GM12878 (cell line): ENCODE measurements around the gene BRDT. TPM values are rescaled to one million over a fixed set of nuclear protein-coding genes. Genes with fewer than 3 reads are reported as not detected.

Experiments used
- ATAC-seq: fragments of 200-7000 bp; cut with Tn5 transposase; 3 replicates; pipeline ENCODE4 v1.9.1; 2020; ENCODE audit warnings: mild to moderate bottlenecking, moderate library complexity
- BruUV-seq: library from RNA; stranded (reverse); fragments of 400-500 nt; replicated peaks from 2 replicates; lab custom pipeline; 2021; lab: Mats Ljungman, UMichigan
- CTCF ChIA-PET: fragments of 300-600 bp; sonication (Branson Sonifier 250); formaldehyde crosslinking; extraction: SDS; loops from one replicate; lab custom pipeline; 2021; ENCODE audit warnings: inconsistent platforms; lab: Yijun Ruan, JAX
- POLR2A ChIA-PET: fragments of 350-600 bp; formaldehyde crosslinking; extraction: SDS; loops from one replicate; lab custom pipeline; 2021; ENCODE audit warnings: inconsistent platforms; lab: Charles Lee
- RAD21 ChIA-PET: fragments of 300-600 bp; sonication (Branson Sonifier 250); formaldehyde crosslinking; loops from one replicate; lab custom pipeline; 2023; ENCODE audit warnings: antibody characterized with exemption; ENCODE audit not compliant: unreplicated experiment; lab: Charles Lee
- SMC1A ChIA-PET: fragments of 300-600 bp; sonication (Branson Sonifier 250); formaldehyde crosslinking; loops from one replicate; lab custom pipeline; 2023; ENCODE audit not compliant: unreplicated experiment, uncharacterized antibody; lab: Charles Lee
- DNase-seq: peaks from one replicate; pipeline ENCODE4 v3.0.0-alpha.2; 2011; ENCODE audit warnings: low read depth, low spot score
- FAIRE-seq: peaks from 3 replicates; lab custom pipeline; 2011; peaks lifted over from hg19 to GRCh38; lab: Jason Lieb, UNC
- H2AFZ ChIP-seq: 2 replicates; pipeline ENCODE4 v1.6.0; 2011; ENCODE audit warnings: low read depth, low read length, control low read depth; ENCODE audit not compliant: control insufficient read depth
- H3K27ac ChIP-seq: 2 replicates; pipeline ENCODE4 v1.5.1; 2011; ENCODE audit warnings: control low read depth; ENCODE audit not compliant: control insufficient read depth, insufficient read depth
- H3K27me3 ChIP-seq, 2 experiments: replicated peaks in 1 of 2; 2 replicates each; pipeline versions ENCODE4 v1.6.0 to v1.6.1; 2011; ENCODE audit warnings: low read length in 1 of 2; ENCODE audit not compliant: control insufficient read depth in 2 of 2, insufficient read depth in 2 of 2
- H3K36me3 ChIP-seq, 2 experiments: 2 replicates each; pipeline ENCODE4 v1.5.1; 2011; ENCODE audit warnings: low read length in 1 of 2; ENCODE audit not compliant: control insufficient read depth in 2 of 2, insufficient read depth in 2 of 2
- H3K4me1 ChIP-seq: 2 replicates; pipeline ENCODE4 v1.6.1; 2011; ENCODE audit warnings: mild to moderate bottlenecking, low read length, moderate library complexity, mixed read lengths; ENCODE audit not compliant: control insufficient read depth, insufficient read depth
- H3K4me2 ChIP-seq: 2 replicates; pipeline ENCODE4 v1.6.0; 2011; ENCODE audit warnings: control low read depth; ENCODE audit not compliant: control insufficient read depth, insufficient read depth
- H3K4me3 ChIP-seq: fragments of 200-600 bp; sonication (generic); 2 replicates; pipeline ENCODE4 v1.5.1; 2016
- H3K79me2 ChIP-seq: 2 replicates; pipeline ENCODE4 v1.6.0; 2011; ENCODE audit warnings: low read length; ENCODE audit not compliant: control insufficient read depth, insufficient read depth
- H3K9ac ChIP-seq: 2 replicates; pipeline ENCODE4 v1.8.0; 2011; ENCODE audit warnings: low read length, control low read depth, mixed read lengths; ENCODE audit not compliant: control insufficient read depth, insufficient read depth
- H3K9me3 ChIP-seq: replicated peaks from 3 replicates; pipeline ENCODE4 v1.5.1; 2011; ENCODE audit warnings: mild to moderate bottlenecking, low read length; ENCODE audit not compliant: control insufficient read depth, insufficient read depth
- H4K20me1 ChIP-seq: 2 replicates; pipeline ENCODE4 v1.6.0; 2011; ENCODE audit not compliant: control insufficient read depth, insufficient read depth
- BHLHE40 ChIP-seq, 2 experiments: fragments of 450-650 bp in 1 of 2; IDR thresholded peaks; 2 replicates each; pipeline ENCODE4 v1.6.1; 2011 to 2017; ENCODE audit warnings: low read depth in 2 of 2, borderline replicate concordance in 1 of 2, improper control_type of control experiment in 1 of 2, low read length in 1 of 2, mild to moderate bottlenecking in 1 of 2
- CHD2 ChIP-seq: IDR thresholded peaks from 2 replicates; pipeline ENCODE4 v1.6.1; 2011; ENCODE audit warnings: low read depth, low read length, improper control_type of control experiment, borderline replicate concordance
- CUX1 ChIP-seq: IDR thresholded peaks from 2 replicates; pipeline ENCODE4 v1.6.1; 2012; ENCODE audit warnings: improper control_type of control experiment, low read depth, low read length; ENCODE audit not compliant: insufficient replicate concordance
- NFIC ChIP-seq: IDR thresholded peaks from 2 replicates; pipeline ENCODE4 v1.6.1; 2012; ENCODE audit warnings: low read depth, mild to moderate bottlenecking, inconsistent platforms, low read length, moderate library complexity
- SIN3A ChIP-seq: IDR thresholded peaks from 2 replicates; pipeline ENCODE4 v1.6.1; 2012; ENCODE audit warnings: low read depth, low read length, improper control_type of control experiment
- SMAD1 ChIP-seq: fragments of 450-650 bp; IDR thresholded peaks from 2 replicates; pipeline ENCODE4 v1.6.1; 2018; ENCODE audit warnings: mild to moderate bottlenecking, low read depth; ENCODE audit not compliant: partially characterized antibody
- USF2 ChIP-seq: IDR thresholded peaks from 2 replicates; pipeline ENCODE4 v1.6.1; 2011; ENCODE audit warnings: low read depth, low read length, improper control_type of control experiment, borderline replicate concordance
- YY1 ChIP-seq: IDR thresholded peaks from 2 replicates; pipeline ENCODE4 v1.6.1; 2011; ENCODE audit warnings: low read depth, mild to moderate bottlenecking, low read length
- WGBS: methylation state at CpG from one replicate; pipeline ENCODE4 v1.1.6; 2016; ENCODE audit warnings: low lambda C conversion rate; ENCODE audit not compliant: insufficient replicate concordance, insufficient coverage; ENCODE audit errors: missing lambda C conversion rate; 5-methylcytosine and 5-hydroxymethylcytosine counted together
- in situ Hi-C: fragments of 300-500 bp; cut with MboI; formaldehyde crosslinking; loops from 9 replicates; pipeline ENCODE4 v1.14.3; 2018; ENCODE audit warnings: mixed read lengths
- intact Hi-C: fragments of 100-400 bp; cut with micrococcal nuclease; formaldehyde crosslinking; loops from one replicate; pipeline ENCODE4 v1.14.2; 2022; ENCODE audit not compliant: unreplicated experiment
- polyA plus RNA-seq, 11 experiments: library from polyadenylated mRNA; depleted of rRNA in 4 of 11; unstranded in 6 of 11; stranded (reverse) in 5 of 11; fragments of >200 nt; fragmentation: Nextera tagmentation in 4 of 11; fragmentation: Illumina TruSeq in 1 of 11; extraction: Ambion mirVana in 4 of 11; extraction: Trizol in 1 of 11; gene quantifications; 1 replicate in 1 of 11; 2 replicates in 10 of 11; pipeline versions ENCODE4 v1.2.1 to v1.2.3, GENCODE V29; 2011 to 2016; ENCODE audit warnings: inconsistent platforms in 2 of 11, missing spikeins in 2 of 11, low read depth in 1 of 11
- total RNA-seq, 4 experiments: library from RNA; depleted of rRNA in 3 of 4; stranded (reverse); fragments of >200 nt in 3 of 4; fragmentation: Illumina TruSeq in 1 of 4; extraction: Trizol in 1 of 4; gene quantifications; 2 replicates each; pipeline versions ENCODE4 v1.2.1 to v1.2.3, GENCODE V29; 2013 to 2021

The BRDT gene
- total and polyA plus RNA-seq, 10 of the 15 experiments (the other 5 are each of a cell fraction or from before 2014, with no cell fraction given): 0.02 to 0.11 TPM; not detected in 8

GRCh38 chr1:91980663-91981062, 31.5 kb downstream of the BRDT start (continued):
- TF ChIP-seq USF2 (no peak), YY1 (no peak)

- RAD21 ChIA-PET: no interaction called here
- CTCF ChIA-PET: no interaction called here
- DNase-seq: no peak
- no peak for ATAC-seq
- H2AFZ ChIP-seq: no peak overlapping the region
- no peaks in the 10 kb centered on the region for H4K20me1 ChIP-seq
- no peak overlapping the region for H3K9ac ChIP-seq
- in situ Hi-C loops: no loop called here
- H3K4me3 ChIP-seq: no peak overlapping the region
- intact Hi-C loops: no loop called here
- H3K79me2 ChIP-seq: no peaks in the 10 kb centered on the region
- no peak overlapping the region for H3K27ac ChIP-seq
- no peak for FAIRE-seq
- SMC1A ChIA-PET: interaction anchor here (1.7 kb wide), 1 partner anchor 10 kb away, joined by 6 read pairs; no protein-coding TSS in a partner anchor
- TF ChIP-seq CHD2 (no peak), SIN3A (no peak)
- BruUV-seq: no TSS peak
- no peaks in the 10 kb centered on the region for H3K9me3 ChIP-seq
- 0% methylated on average over 1 of the region's 1 CpG for WGBS
- H3K4me2 ChIP-seq: no peak overlapping the region
- H3K4me1 ChIP-seq: no peaks in the 10 kb centered on the region
- POLR2A ChIA-PET: no interaction called here
- no peaks in the 10 kb centered on the region for H3K27me3 ChIP-seq
- H3K36me3 ChIP-seq: no peaks in the 10 kb centered on the region
These were observed 32.9 kb downstream of the BRDT start for GRCh38 chr1:91981996-91982609.

GRCh38 chr1:91993256-91993655, 44.1 kb downstream of the BRDT start:
- SMC1A ChIA-PET: interaction anchor here (0.7 to 1.3 kb wide), 2 partner anchors 220 to 825 kb away, joined by 3 read pairs; no protein-coding TSS in a partner anchor
- H3K4me3 ChIP-seq: no peak overlapping the region
- no peaks in the 10 kb centered on the region for H3K79me2 ChIP-seq
- intact Hi-C loops (no loop called here), in situ Hi-C loops (no loop called here)
- BruUV-seq: no TSS peak
- H4K20me1 ChIP-seq: no peaks in the 10 kb centered on the region
- H3K9me3 ChIP-seq: no peaks in the 10 kb centered on the region
- no peak overlapping the region for H3K27ac ChIP-seq
- POLR2A ChIA-PET: no interaction called here
- H3K9ac ChIP-seq: no peak overlapping the region
- RAD21 ChIA-PET: no interaction called here
- no peak for DNase-seq
- no peak for ATAC-seq
- H3K27me3 ChIP-seq: no peaks in the 10 kb centered on the region
- CTCF ChIA-PET: interaction anchor here (0.5 to 1.2 kb wide), 3 partner anchors 14 to 763 kb away, joined by 3 read pairs; no protein-coding TSS in a partner anchor
- no peak overlapping the region for H2AFZ ChIP-seq
- WGBS: 30% methylated on average over 1 of the region's 1 CpG
- no peak overlapping the region for H3K4me2 ChIP-seq
- H3K4me1 ChIP-seq: no peaks in the 10 kb centered on the region
- no peaks in the 10 kb centered on the region for H3K36me3 ChIP-seq
- no peak for FAIRE-seq
- TF ChIP-seq CUX1 (no peak), NFIC (no peak), BHLHE40 (IDR thresholded peaks at IDR 0.05; ENCODE audit: borderline replicate concordance in 1 of 2, low read depth in 2 of 2, low read length in 1 of 2) (no peak), SMAD1 (no peak)
